GM21737 (cell line): ENCODE results near the gene ZNF487.
"Not testable (repeated sequence)": the region's sequence is repeated elsewhere in the genome, so short reads cannot be mapped to it uniquely, and the experiment has no call there.

Experiments
- ATAC-seq: cut with Tn5 transposase; IDR thresholded peaks from one replicate; pipeline ENCODE4 v1.9.1; 2021; ENCODE audit warnings: mild to moderate bottlenecking, moderate library complexity; ENCODE audit not compliant: unreplicated experiment

The ZNF487 gene

GRCh38 chr10:43430926-43431663, 5.8 kb upstream of the ZNF487 start:
- no peak for ATAC-seq

- ATAC-seq: no peak
These were observed 395 bp downstream of the ZNF487 start for GRCh38 chr10:43437141-43437870.

GRCh38 chr10:43440463-43441134, 3.7 kb downstream of the ZNF487 start:
- ATAC-seq: no peak

GRCh38 chr10:43444323-43444722, 7.4 kb downstream of the ZNF487 start:
- ATAC-seq: no peak

- no peak for ATAC-seq
These were observed 8.1 kb downstream of the ZNF487 start for GRCh38 chr10:43444897-43445466.

- not testable (repeated sequence) for ATAC-seq
These were observed 9.5 kb downstream of the ZNF487 start for GRCh38 chr10:43446219-43447017.

- ATAC-seq: no peak
These were observed 11.8 kb downstream of the ZNF487 start for GRCh38 chr10:43448742-43449141.

GRCh38 chr10:43452356-43452914, 15.5 kb downstream of the ZNF487 start:
- no peak for ATAC-seq

GRCh38 chr10:43453266-43453831, 16.4 kb downstream of the ZNF487 start:
- no peak for ATAC-seq

GRCh38 chr10:43454025-43454424, 17.1 kb downstream of the ZNF487 start:
- ATAC-seq: not testable (repeated sequence)

- not testable (repeated sequence) for ATAC-seq
These were observed 19.6 kb downstream of the ZNF487 start for GRCh38 chr10:43456561-43456960.

- ATAC-seq: no peak
These were observed 21.3 kb downstream of the ZNF487 start for GRCh38 chr10:43458227-43458626.

GRCh38 chr10:43461950-43462349, 25.0 kb downstream of the ZNF487 start:
- ATAC-seq: no peak

- ATAC-seq: not testable (repeated sequence)
These were observed 28.3 kb downstream of the ZNF487 start for GRCh38 chr10:43465086-43465735.

- ATAC-seq: not testable (repeated sequence)
These were observed 28.8 kb downstream of the ZNF487 start for GRCh38 chr10:43465736-43466120.

GRCh38 chr10:43471146-43471545, 34.2 kb downstream of the ZNF487 start:
- ATAC-seq: no peak

GRCh38 chr10:43471935-43472720, 35.2 kb downstream of the ZNF487 start:
- ATAC-seq: no peak

- ATAC-seq: no peak
These were observed 42.4 kb downstream of the ZNF487 start for GRCh38 chr10:43479275-43479674.
